K562 (cell line): ENCODE results near the gene ATF4. TPM values are rescaled to one million over a fixed set of nuclear protein-coding genes. Genes with fewer than 3 reads are reported as not detected.

Source experiments
- AFF4 ChIP-seq: sonication (generic); formaldehyde crosslinking; IDR thresholded peaks from 2 replicates; pipeline ENCODE4 v1.8.0; 2023; ENCODE audit warnings: mild to moderate bottlenecking, missing genetic modification reagents
- CREB1 ChIP-seq, 2 experiments: sonication (generic) in 1 of 2; formaldehyde crosslinking in 1 of 2; IDR thresholded peaks; 2 replicates each; pipeline versions ENCODE4 v1.6.1 to v1.8.0; 2012 to 2022; ENCODE audit warnings: inconsistent platforms in 1 of 2, mild to moderate bottlenecking in 1 of 2, missing genetic modification reagents in 1 of 2, moderate library complexity in 1 of 2
- E2F8 ChIP-seq: fragments of 450-650 bp; IDR thresholded peaks from 2 replicates; pipeline ENCODE4 v1.7.1; 2018; ENCODE audit warnings: mild to moderate bottlenecking, low read depth; ENCODE audit not compliant: partially characterized antibody
- ETV5 ChIP-seq: sonication (generic); formaldehyde crosslinking; IDR thresholded peaks from 2 replicates; pipeline ENCODE4 v1.4.0; 2020; ENCODE audit warnings: low read depth, mild to moderate bottlenecking, missing genetic modification reagents
- GTF2E2 ChIP-seq: fragments of 200-800 bp; sonication (Bioruptor generic); IDR thresholded peaks from 2 replicates; pipeline ENCODE4 v1.6.1; 2016; ENCODE audit warnings: missing genetic modification characterization, missing compliant biosample characterization
- HEY1 ChIP-seq: fragments of 250-450 bp; sonication (Bioruptor Pico); IDR thresholded peaks from 2 replicates; pipeline ENCODE4 v1.5.0; 2020; ENCODE audit warnings: mild to moderate bottlenecking, moderate library complexity, borderline replicate concordance
- HNRNPLL ChIP-seq: fragments of 200-400 bp; formaldehyde crosslinking; IDR thresholded peaks from 2 replicates; pipeline ENCODE4 v1.6.1; 2017; ENCODE audit warnings: low read length, low read depth, mild to moderate bottlenecking; ENCODE audit not compliant: poor library complexity, severe bottlenecking
- NFE2L1 ChIP-seq: fragments of 450-650 bp; IDR thresholded peaks from 2 replicates; pipeline ENCODE4 v1.6.1; 2016; ENCODE audit warnings: missing genetic modification characterization, low read depth, mild to moderate bottlenecking, missing compliant biosample characterization, moderate library complexity, borderline replicate concordance
- NR1H2 ChIP-seq: sonication (generic); formaldehyde crosslinking; IDR thresholded peaks from 2 replicates; pipeline ENCODE4 v1.4.0; 2020; ENCODE audit warnings: mild to moderate bottlenecking, missing genetic modification reagents
- RBBP5 ChIP-seq: fragments of 200-600 bp; sonication (generic); IDR thresholded peaks from 2 replicates; pipeline ENCODE4 v1.6.1; 2012; ENCODE audit warnings: borderline replicate concordance, mild to moderate bottlenecking, low read length, control low read depth, inconsistent platforms; ENCODE audit not compliant: insufficient read depth, poor library complexity, severe bottlenecking
- RBM14 ChIP-seq: fragments of 200-400 bp; formaldehyde crosslinking; IDR thresholded peaks from 2 replicates; pipeline ENCODE4 v1.6.1; 2018; ENCODE audit warnings: low read depth, mild to moderate bottlenecking, low read length, moderate library complexity, borderline replicate concordance; ENCODE audit not compliant: insufficient read depth
- STAT5B ChIP-seq: fragments of 250-450 bp; sonication (Bioruptor Pico); IDR thresholded peaks from 2 replicates; pipeline ENCODE4 v1.8.0; 2021; ENCODE audit warnings: mild to moderate bottlenecking, inconsistent platforms
- ZNF224 ChIP-seq: sonication (generic); formaldehyde crosslinking; IDR thresholded peaks from 2 replicates; pipeline ENCODE4 v1.8.0; 2022; ENCODE audit warnings: mild to moderate bottlenecking, missing genetic modification reagents
- ZNF239 ChIP-seq: fragments of 250-450 bp; sonication (Bioruptor Pico); IDR thresholded peaks from 2 replicates; pipeline ENCODE4 v1.4.0; 2020; ENCODE audit warnings: mild to moderate bottlenecking
- ZNF274 ChIP-seq: IDR thresholded peaks from 2 replicates; pipeline ENCODE4 v1.6.1; 2011; ENCODE audit warnings: low read depth, mild to moderate bottlenecking, low read length, moderate library complexity, borderline replicate concordance
- ZNF511 ChIP-seq: sonication (generic); formaldehyde crosslinking; IDR thresholded peaks from 2 replicates; pipeline ENCODE4 v1.8.0; 2022; ENCODE audit warnings: mild to moderate bottlenecking, missing genetic modification reagents
- polyA plus RNA-seq, 8 experiments: library from polyadenylated mRNA; depleted of rRNA in 4 of 8; stranded (reverse) in 5 of 8; unstranded in 3 of 8; fragments of >200 nt; fragmentation: Nextera tagmentation in 2 of 8; fragmentation: Illumina TruSeq in 1 of 8; extraction: Ambion mirVana in 2 of 8; extraction: Trizol in 1 of 8; gene quantifications; 2 replicates each; pipeline versions ENCODE4 v1.2.1 to v1.2.3, GENCODE V29; 2011 to 2014; ENCODE audit warnings: inconsistent platforms in 1 of 8, missing spikeins in 1 of 8
- total RNA-seq, 7 experiments: library from RNA; depleted of rRNA in 6 of 7; stranded (reverse); fragments of >200 nt in 6 of 7; fragmentation: Illumina TruSeq in 2 of 7; extraction: Trizol in 2 of 7; gene quantifications; 2 replicates each; pipeline versions ENCODE4 v1.2.1 to v1.2.3, GENCODE V29; 2011 to 2021; ENCODE audit warnings: low replicate concordance in 1 of 7

The ATF4 gene
- total and polyA plus RNA-seq, 9 of the 15 experiments (the other 6 are each of a cell fraction or from before 2014, with no cell fraction given), result 93.1 to 723 (median 355) TPM

GRCh38 chr22:39545386-39546365, 25.3 kb downstream of the ATF4 start (continued):
- no peak for TF ChIP-seq CREB1 (IDR thresholded peaks at IDR 0.05)
- peak; percentile 41; the same call in 1 of the 2 replicates for TF ChIP-seq CREB1 (CRISPR knock-in tag; IDR thresholded peaks at IDR 0.05)
- no peak for TF ChIP-seq ZNF239 (CRISPR knock-in tag)
- no peak for TF ChIP-seq E2F8
- TF ChIP-seq STAT5B (CRISPR knock-in tag), result no peak
- TF ChIP-seq ETV5 (CRISPR knock-in tag), result 0 out of 2 replicates have a peak, but pooled peaks have one; percentile 48
- TF ChIP-seq ZNF224 (CRISPR knock-in tag), result 0 out of 2 replicates have a peak, but pooled peaks have one; percentile 62
- 0 out of 2 replicates have a peak, but pooled peaks have one; percentile 39 for TF ChIP-seq NR1H2 (CRISPR knock-in tag)
- TF ChIP-seq AFF4 (CRISPR knock-in tag), result 0 out of 2 replicates have a peak, but pooled peaks have one; percentile 51
- TF ChIP-seq HNRNPLL, result peak; percentile 96
- no peak for TF ChIP-seq ZNF274
- peak; percentile 93 for TF ChIP-seq ZNF511
- no peak for TF ChIP-seq RBBP5
- no peak for TF ChIP-seq GTF2E2 (tag)
- no peak for TF ChIP-seq RBM14
- TF ChIP-seq HEY1 (CRISPR knock-in tag), result no peak
- TF ChIP-seq NFE2L1 (tag), result no peak
